GM10847 (cell line): ENCODE data around the gene RNF166.

ENCODE experiments used
- POLR2A ChIP-seq: IDR thresholded peaks from 2 replicates; pipeline ENCODE4 v1.6.1; 2011; ENCODE audit not compliant: insufficient read length; ENCODE audit errors: extremely low read depth

The RNF166 gene

GRCh38 chr16:88720396-88720970 lies 14.3 kb upstream of the RNF166 start:
- no peak for TF ChIP-seq POLR2A

GRCh38 chr16:88719933-88720296 lies 13.7 kb upstream of the RNF166 start:
- TF ChIP-seq POLR2A = no peak

- no peak for TF ChIP-seq POLR2A
These were observed 13.2 kb upstream of the RNF166 start for GRCh38 chr16:88719267-88719932.

- no peak for TF ChIP-seq POLR2A
These were observed 12.0 kb upstream of the RNF166 start for GRCh38 chr16:88718178-88718577.

- TF ChIP-seq POLR2A = no peak
These were observed 10.4 kb upstream of the RNF166 start for GRCh38 chr16:88716601-88717001.

- no peak for TF ChIP-seq POLR2A
These were observed 10.0 kb upstream of the RNF166 start for GRCh38 chr16:88716201-88716600.

GRCh38 chr16:88715312-88716190 lies 9.3 kb upstream of the RNF166 start:
- TF ChIP-seq POLR2A = no peak

GRCh38 chr16:88714420-88715302 lies 8.5 kb upstream of the RNF166 start:
- TF ChIP-seq POLR2A = no peak

GRCh38 chr16:88713568-88714419 lies 7.6 kb upstream of the RNF166 start:
- no peak for TF ChIP-seq POLR2A

- no peak for TF ChIP-seq POLR2A
These were observed 6.8 kb upstream of the RNF166 start for GRCh38 chr16:88713054-88713453.

- TF ChIP-seq POLR2A = no peak
These were observed 6.3 kb upstream of the RNF166 start for GRCh38 chr16:88712362-88712979.

- no peak for TF ChIP-seq POLR2A
These were observed 5.6 kb upstream of the RNF166 start for GRCh38 chr16:88711750-88712340.

- no peak for TF ChIP-seq POLR2A
These were observed 4.3 kb upstream of the RNF166 start for GRCh38 chr16:88710556-88710955.
